ENCODE results near the gene CCDC124. TPM values are rescaled to one million over a fixed set of nuclear protein-coding genes. Genes with fewer than 3 reads are reported as not detected.
A peak's percentile ranks its signal among the peaks of the same experiment; 100 is the strongest.

Gene CCDC124
- total RNA-seq, 1 donor from 2014 or later, result 122 TPM

- Mint-ChIP-seq H3K4me3 (no peak overlapping the region), H3K4me1 (no peaks in the 10 kb centered on the region), H3K27ac (ENCODE audit: unreplicated experiment) (no peak overlapping the region), H3K9me3 (no peaks in the 10 kb centered on the region), H3K36me3 (ENCODE audit: low read depth) (no peaks in the 10 kb centered on the region), H3K27me3 (ENCODE audit: low read depth) (peaks cover 19% of the 10 kb centered on the region)
- no peak for DNase-seq (ENCODE audit: low read depth, low spot score)
- no peak for TF ChIP-seq CTCF (conservative IDR thresholded peaks at IDR 0.05)
Observed at GRCh38 chr19:17926044-17926443, 6.8 kb upstream of the CCDC124 start.

GRCh38 chr19:17929056-17929455 is 3.8 kb upstream of the CCDC124 start:
- Mint-ChIP-seq H3K4me3 (peak overlapping the region; percentile 27), H3K27ac (ENCODE audit: unreplicated experiment) (no peak overlapping the region), H3K36me3 (ENCODE audit: low read depth) (no peaks in the 10 kb centered on the region), H3K27me3 (ENCODE audit: low read depth) (peaks cover 25% of the 10 kb centered on the region), H3K9me3 (no peaks in the 10 kb centered on the region), H3K4me1 (peaks cover 16% of the 10 kb centered on the region)
- DNase-seq (ENCODE audit: low read depth, low spot score), result no peak
- no peak for TF ChIP-seq CTCF (conservative IDR thresholded peaks at IDR 0.05)

- Mint-ChIP-seq H3K27me3 (ENCODE audit: low read depth) (peaks cover 20% of the 10 kb centered on the region), H3K27ac (ENCODE audit: unreplicated experiment) (no peak overlapping the region), H3K4me1 (peaks cover 16% of the 10 kb centered on the region), H3K36me3 (ENCODE audit: low read depth) (no peaks in the 10 kb centered on the region), H3K4me3 (peak overlapping the region; percentile 77), H3K9me3 (no peaks in the 10 kb centered on the region)
- DNase-seq (ENCODE audit: low read depth, low spot score), result no peak
- no peak for TF ChIP-seq CTCF (conservative IDR thresholded peaks at IDR 0.05)
Observed at GRCh38 chr19:17931532-17932191, 1.2 kb upstream of the CCDC124 start.

- H3K36me3 Mint-ChIP-seq (ENCODE audit: low read depth), result no peaks in the 10 kb centered on the region
- H3K27me3 Mint-ChIP-seq (ENCODE audit: low read depth), result peaks cover 17% of the 10 kb centered on the region
- no peak for TF ChIP-seq CTCF (conservative IDR thresholded peaks at IDR 0.05)
- peaks cover 16% of the 10 kb centered on the region for H3K4me1 Mint-ChIP-seq
- H3K27ac Mint-ChIP-seq (ENCODE audit: unreplicated experiment), result peak overlapping the region; percentile 100
- peak overlapping the region; percentile 92 for H3K4me3 Mint-ChIP-seq
- no peaks in the 10 kb centered on the region for H3K9me3 Mint-ChIP-seq
- DNase-seq (ENCODE audit: low read depth, low spot score), result no peak
Observed at GRCh38 chr19:17933414-17934129, 757 bp downstream of the CCDC124 start.

- no peak for TF ChIP-seq CTCF (conservative IDR thresholded peaks at IDR 0.05)
- Mint-ChIP-seq H3K36me3 (ENCODE audit: low read depth) (no peaks in the 10 kb centered on the region), H3K4me1 (peaks cover 16% of the 10 kb centered on the region), H3K27ac (ENCODE audit: unreplicated experiment) (no peak overlapping the region), H3K4me3 (no peak overlapping the region), H3K9me3 (no peaks in the 10 kb centered on the region), H3K27me3 (ENCODE audit: low read depth) (peaks cover 8% of the 10 kb centered on the region)
- DNase-seq (ENCODE audit: low read depth, low spot score), result no peak
Observed at GRCh38 chr19:17936379-17936778, 3.6 kb downstream of the CCDC124 start.
